Tibial artery (tissue), 4 donors: ENCODE data around the gene CXCL14.

Source experiments
- DNase-seq, 2 donors: peaks; one replicate each; pipeline ENCODE4 v3.0.0-alpha.2; 2019
- H3K27ac ChIP-seq, 2 donors: fragments of 200-600 bp; sonication (generic) in 1 of 2; 1 replicate in 1 of 2; 2 replicates in 1 of 2; pipeline ENCODE4 v1.5.1; 2018 to 2019; ENCODE audit warnings: mild to moderate bottlenecking in 1 of 2
- H3K27me3 ChIP-seq, 2 donors: fragments of 200-600 bp; sonication (generic) in 1 of 2; one replicate each; pipeline versions ENCODE4 v1.5.1 to v1.6.0; 2016 to 2019
- H3K36me3 ChIP-seq, 3 donors: fragments of 200-600 bp; sonication (generic) in 2 of 3; one replicate each; pipeline ENCODE4 v1.5.1; 2016 to 2019; ENCODE audit warnings: mild to moderate bottlenecking in 2 of 3
- H3K4me1 ChIP-seq, 4 donors: fragments of 200-600 bp; sonication (generic) in 2 of 4; 1 replicate in 3 of 4; 2 replicates in 1 of 4; pipeline ENCODE4 v1.5.1; 2016 to 2019
- H3K4me3 ChIP-seq, 2 donors: fragments of 200-600 bp; sonication (generic) in 1 of 2; 1 replicate in 1 of 2; 2 replicates in 1 of 2; pipeline ENCODE4 v1.5.1; 2018 to 2019; ENCODE audit warnings: mild to moderate bottlenecking in 2 of 2
- H3K9me3 ChIP-seq, 3 donors: fragments of 200-600 bp; sonication (generic) in 1 of 3; one replicate each; pipeline ENCODE4 v1.5.1; 2016 to 2019
- CTCF ChIP-seq, 2 experiments: fragments of 200-600 bp in 1 of 2; fragments of 450-650 bp in 1 of 2; IDR thresholded peaks; one replicate each; pipeline ENCODE4 v1.5.1; 2017 to 2019; ENCODE audit warnings: antibody characterized with exemption in 2 of 2, mild to moderate bottlenecking in 1 of 2, moderate library complexity in 1 of 2
- intact Hi-C: fragments of 100-400 bp; cut with DNase I; formaldehyde crosslinking; loops from one replicate; pipeline ENCODE4 v1.15.0; 2023; ENCODE audit warnings: low total_unique reads

Gene CXCL14

GRCh38 chr5:135592312-135593045, 13.7 kb upstream of the CXCL14 start:
- Histone ChIP-seq H3K27ac (no peak overlapping the region), H3K4me3 (no peak overlapping the region), H3K9me3 (no peaks in the 10 kb centered on the region), H3K4me1 (no peaks in the 10 kb centered on the region), H3K27me3 (peaks cover 0 to 17% of the 10 kb centered on the region in 2 donors), H3K36me3 (no peaks in the 10 kb centered on the region)
- DNase-seq: no peak
- intact Hi-C loops: no loop called here
- TF ChIP-seq CTCF (IDR thresholded peaks at IDR 0.05): no peak

GRCh38 chr5:135591277-135591676, 12.5 kb upstream of the CXCL14 start:
- no peak for TF ChIP-seq CTCF (IDR thresholded peaks at IDR 0.05)
- no peaks in the 10 kb centered on the region for H3K36me3 ChIP-seq

GRCh38 chr5:135589152-135589551, 10.4 kb upstream of the CXCL14 start:
- Histone ChIP-seq H3K4me3 (no peak overlapping the region), H3K9me3 (no peaks in the 10 kb centered on the region), H3K36me3 (no peaks in the 10 kb centered on the region), H3K4me1 (no peaks in the 10 kb centered on the region), H3K27me3 (peaks cover 0 to 15% of the 10 kb centered on the region in 2 donors), H3K27ac (no peak overlapping the region)
- intact Hi-C loops: no loop called here
- TF ChIP-seq CTCF (IDR thresholded peaks at IDR 0.05): no peak
- no peak for DNase-seq

More at GRCh38 chr5:135591277-135591676, 12.5 kb upstream of the CXCL14 start:
- Histone ChIP-seq H3K4me1 (no peaks in the 10 kb centered on the region), H3K4me3 (no peak overlapping the region), H3K9me3 (no peaks in the 10 kb centered on the region), H3K27me3 (peaks cover 0 to 17% of the 10 kb centered on the region in 2 donors), H3K27ac (no peak overlapping the region)
- DNase-seq: no peak
- intact Hi-C loops: no loop called here

- H3K27ac ChIP-seq: no peak overlapping the region
- H3K4me1 ChIP-seq: no peaks in the 10 kb centered on the region
- no peaks in the 10 kb centered on the region for H3K9me3 ChIP-seq
- DNase-seq: no peak
- peaks cover 0 to 22% of the 10 kb centered on the region in 2 donors for H3K27me3 ChIP-seq
- H3K36me3 ChIP-seq: no peaks in the 10 kb centered on the region
- intact Hi-C loops: no loop called here
- TF ChIP-seq CTCF (IDR thresholded peaks at IDR 0.05): no peak
- no peak overlapping the region for H3K4me3 ChIP-seq
These were observed 9.2 kb upstream of the CXCL14 start for GRCh38 chr5:135587721-135588663.

GRCh38 chr5:135584918-135585317, 6.1 kb upstream of the CXCL14 start:
- H3K36me3 ChIP-seq: no peaks in the 10 kb centered on the region
- no peaks in the 10 kb centered on the region for H3K9me3 ChIP-seq
- no peak for DNase-seq
- no peak overlapping the region for H3K27ac ChIP-seq
- H3K4me1 ChIP-seq: no peaks in the 10 kb centered on the region
- no peak for TF ChIP-seq CTCF (IDR thresholded peaks at IDR 0.05)
- no peak overlapping the region for H3K4me3 ChIP-seq
- intact Hi-C loops: no loop called here
- H3K27me3 ChIP-seq: peaks cover 0 to 33% of the 10 kb centered on the region in 2 donors
